Activated T-cell treated with anti-CD3 and anti-CD28 coated beads, Interleukin-2, amount 50 U/mL, for 1 hour (primary cell): ENCODE data around the gene NCAPG2.

ENCODE experiments used
- DNase-seq: peaks from one replicate; pipeline ENCODE4 v3.0.0-alpha.2; 2020

The NCAPG2 gene

GRCh38 chr7:158623241-158623640 lies 81.4 kb downstream of the NCAPG2 start:
- DNase-seq = no peak

DNA sequence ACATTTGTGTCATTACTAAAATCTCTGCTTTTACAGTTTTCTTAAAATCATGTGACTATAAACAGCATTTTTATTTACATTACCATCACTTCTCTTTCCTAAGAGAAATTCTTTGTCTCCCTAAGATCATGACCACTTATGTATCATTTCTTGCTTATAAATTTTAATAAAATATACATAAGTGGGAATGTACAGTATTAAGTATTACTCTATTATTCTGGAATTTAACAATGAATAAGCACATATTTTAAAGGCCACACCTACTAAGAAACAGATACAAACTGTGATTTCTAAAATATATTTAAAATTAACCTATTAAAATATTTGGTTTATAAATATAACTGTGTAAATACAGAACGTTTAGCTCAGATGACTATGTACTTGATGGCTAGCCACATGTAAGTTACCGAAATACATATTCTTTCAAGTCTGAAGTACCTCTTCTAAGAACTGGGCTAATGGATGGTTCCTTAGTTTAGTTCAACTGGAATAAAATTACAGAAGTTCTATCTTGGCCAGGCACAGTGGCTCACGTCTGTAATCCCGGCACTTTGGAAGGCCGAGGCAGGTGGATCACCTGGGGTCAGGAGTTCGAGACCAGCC lies 83.7 kb downstream of the NCAPG2 start:
- DNase-seq = no peak

GRCh38 chr7:158620418-158620817 lies 84.2 kb downstream of the NCAPG2 start:
- no peak for DNase-seq

DNA sequence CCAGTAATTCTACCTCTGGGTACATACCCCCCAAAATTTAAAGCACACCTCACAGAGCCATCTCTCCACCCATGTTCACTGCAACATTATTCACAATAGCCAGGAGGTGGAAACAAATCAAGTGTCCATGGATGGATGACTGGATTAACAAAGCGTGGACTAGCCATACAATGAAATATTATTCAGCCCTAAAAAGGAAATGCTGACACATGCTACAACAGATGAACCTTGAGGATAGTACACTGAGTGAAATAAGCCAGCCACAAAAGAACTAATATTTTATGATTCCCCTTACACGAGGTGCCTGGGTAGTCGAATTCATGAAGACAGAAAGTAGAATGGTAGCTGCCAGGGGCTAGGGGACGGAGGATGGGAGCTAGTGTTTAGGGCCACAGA lies 85.9 kb downstream of the NCAPG2 start:
- DNase-seq = no peak

DNA sequence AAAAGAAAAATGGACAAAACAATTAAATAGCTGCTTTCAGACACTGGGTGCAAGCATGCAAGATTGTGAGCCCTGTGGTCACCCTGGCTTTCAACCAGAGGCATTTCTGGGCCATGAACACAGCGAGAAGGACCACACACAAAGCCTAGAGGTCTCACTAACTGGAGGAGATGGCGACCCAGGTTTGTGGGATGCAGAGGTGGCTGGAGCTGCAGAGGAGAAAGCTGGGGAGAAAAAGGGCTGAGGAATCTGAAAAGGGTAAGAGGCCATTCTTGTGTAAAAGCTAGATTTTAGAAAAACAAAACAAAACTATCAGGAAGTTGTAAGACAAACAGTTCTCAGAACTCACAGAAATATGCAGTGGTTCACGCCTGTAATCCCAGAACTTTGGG lies 86.9 kb downstream of the NCAPG2 start:
- DNase-seq = no peak

DNA sequence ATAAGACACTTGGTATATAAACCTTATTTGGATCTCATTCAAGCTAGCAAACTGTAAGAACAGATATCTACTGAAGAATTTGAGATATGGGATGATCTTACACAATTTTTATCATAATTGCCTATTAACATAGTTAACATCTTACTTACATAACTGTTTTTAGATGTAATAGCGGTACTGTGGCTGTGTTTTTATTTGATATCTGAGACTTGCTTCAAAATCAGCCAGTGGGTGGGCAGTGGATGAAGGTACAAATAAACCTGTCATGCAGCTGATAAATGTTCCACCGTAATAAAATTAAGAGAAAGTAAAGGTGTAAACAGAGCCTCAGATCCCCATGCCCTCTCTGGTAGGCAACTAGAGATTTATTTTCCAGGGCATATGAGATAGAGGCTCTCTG lies 88.6 kb downstream of the NCAPG2 start:
- no peak for DNase-seq

- DNase-seq = no peak
These were observed 89.9 kb downstream of the NCAPG2 start for GRCh38 chr7:158614700-158615099.

DNA sequence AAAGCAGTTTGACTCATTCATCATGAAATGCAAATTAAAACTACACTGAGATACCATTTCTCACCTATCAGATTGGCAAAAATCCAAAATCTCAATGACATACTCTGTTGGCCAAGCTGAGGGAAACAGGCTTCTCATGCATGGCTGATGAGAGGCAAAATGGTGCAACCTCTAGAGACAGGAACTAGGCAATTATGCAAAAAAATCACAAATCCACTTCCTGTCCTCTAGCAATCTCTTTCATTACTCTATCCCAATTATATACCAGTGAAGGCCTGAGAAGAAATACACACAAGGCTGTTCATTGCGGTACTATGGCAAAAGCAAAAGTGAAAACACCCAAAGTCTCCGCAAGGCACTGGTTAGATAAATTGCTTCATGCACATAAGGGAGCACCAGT lies 91.1 kb downstream of the NCAPG2 start:
- DNase-seq = no peak

DNA sequence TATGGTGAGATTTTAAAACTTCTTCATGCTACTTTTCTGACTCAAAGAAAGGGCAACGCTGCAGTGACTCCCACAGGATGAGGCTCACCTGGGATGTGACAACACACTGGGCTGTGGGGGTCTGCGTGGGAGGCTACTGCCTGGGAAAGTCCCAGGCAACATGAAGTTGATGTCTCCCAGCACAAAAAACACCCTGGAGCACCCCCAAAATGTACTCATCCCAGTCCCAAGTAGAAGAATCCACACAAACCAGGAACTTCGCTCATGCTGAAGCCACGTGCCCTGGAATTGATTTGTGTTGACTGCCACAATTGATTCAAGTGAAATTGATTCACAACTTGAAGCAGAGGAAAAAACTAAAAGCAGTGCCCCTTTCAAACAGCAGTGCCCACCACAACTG lies 92.1 kb downstream of the NCAPG2 start:
- no peak for DNase-seq

DNA sequence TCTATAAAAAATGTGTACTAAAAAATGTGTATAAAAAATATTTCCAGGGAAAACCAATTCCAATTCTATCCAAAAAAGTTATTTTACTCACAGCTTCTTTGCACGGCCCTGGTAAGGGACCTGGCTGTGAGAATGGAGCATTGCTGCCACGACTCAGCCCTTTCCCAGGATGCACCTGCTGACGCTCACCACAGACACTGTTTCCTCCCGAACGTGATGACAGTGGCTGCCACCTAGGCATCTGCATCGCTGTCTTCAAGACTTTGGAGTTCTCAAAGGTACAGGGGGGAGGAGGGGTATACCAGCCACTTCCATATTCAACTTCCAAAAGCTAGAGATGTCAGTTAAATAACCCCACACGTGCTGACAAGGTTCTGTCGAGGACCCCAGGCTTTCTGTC lies 93.1 kb downstream of the NCAPG2 start:
- DNase-seq = no peak

DNA sequence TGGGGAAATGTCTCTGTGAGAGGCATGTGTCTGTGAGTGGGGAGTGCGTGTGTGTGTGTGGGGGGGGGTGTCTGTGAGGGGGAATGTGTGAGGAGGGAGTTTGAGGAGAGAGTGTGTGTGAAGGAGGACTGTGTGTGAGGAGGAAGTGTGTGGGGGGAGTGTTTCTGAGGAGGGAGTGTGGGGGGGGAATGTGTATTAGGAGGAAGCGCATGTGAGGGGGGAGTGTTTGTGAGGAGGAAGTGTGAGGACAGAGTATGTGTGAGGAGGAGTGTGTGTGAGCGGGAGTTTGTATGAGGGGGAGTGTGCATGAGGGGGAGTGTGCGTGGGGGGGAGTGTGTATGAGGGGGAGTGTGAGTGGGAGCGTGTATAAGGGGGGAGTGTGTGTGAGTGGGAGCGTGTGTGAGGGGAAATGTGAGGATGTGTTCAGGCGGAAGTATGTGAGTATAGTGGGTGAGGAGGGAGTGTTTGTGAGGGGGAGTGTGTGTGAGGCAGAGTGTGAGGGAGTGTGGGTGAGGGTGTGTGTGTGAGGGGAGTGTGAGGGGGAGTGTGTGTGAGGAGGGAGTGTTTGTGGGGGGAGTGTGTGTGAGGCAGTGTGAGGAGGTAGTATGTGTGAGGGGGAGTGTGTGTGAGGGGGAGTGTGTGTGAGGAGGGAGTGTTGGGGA lies 95.2 kb downstream of the NCAPG2 start:
- DNase-seq = no peak

GRCh38 chr7:158607563-158607962 lies 97.0 kb downstream of the NCAPG2 start:
- no peak for DNase-seq

GRCh38 chr7:158606671-158607424 lies 97.8 kb downstream of the NCAPG2 start:
- DNase-seq = no peak

DNA sequence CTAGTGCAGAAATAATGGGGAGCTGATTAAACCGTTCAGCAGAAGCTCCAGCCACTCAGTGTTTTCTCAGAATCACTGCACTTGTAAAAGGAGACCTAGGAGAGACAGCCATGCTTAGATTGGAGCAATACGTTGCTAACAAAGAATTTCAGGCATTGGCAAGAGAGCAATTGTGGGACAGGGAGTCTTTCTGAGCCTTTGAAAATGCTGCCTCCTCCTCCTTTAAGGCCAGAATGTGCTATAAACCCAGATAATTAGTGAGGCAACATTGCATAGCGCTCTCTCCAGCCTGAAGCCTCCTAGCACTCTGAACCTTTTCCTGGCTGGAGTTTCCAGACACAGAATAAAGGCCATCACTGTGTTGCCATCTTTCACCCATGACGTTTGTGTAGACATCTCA lies 98.5 kb downstream of the NCAPG2 start:
- DNase-seq = no peak

DNA sequence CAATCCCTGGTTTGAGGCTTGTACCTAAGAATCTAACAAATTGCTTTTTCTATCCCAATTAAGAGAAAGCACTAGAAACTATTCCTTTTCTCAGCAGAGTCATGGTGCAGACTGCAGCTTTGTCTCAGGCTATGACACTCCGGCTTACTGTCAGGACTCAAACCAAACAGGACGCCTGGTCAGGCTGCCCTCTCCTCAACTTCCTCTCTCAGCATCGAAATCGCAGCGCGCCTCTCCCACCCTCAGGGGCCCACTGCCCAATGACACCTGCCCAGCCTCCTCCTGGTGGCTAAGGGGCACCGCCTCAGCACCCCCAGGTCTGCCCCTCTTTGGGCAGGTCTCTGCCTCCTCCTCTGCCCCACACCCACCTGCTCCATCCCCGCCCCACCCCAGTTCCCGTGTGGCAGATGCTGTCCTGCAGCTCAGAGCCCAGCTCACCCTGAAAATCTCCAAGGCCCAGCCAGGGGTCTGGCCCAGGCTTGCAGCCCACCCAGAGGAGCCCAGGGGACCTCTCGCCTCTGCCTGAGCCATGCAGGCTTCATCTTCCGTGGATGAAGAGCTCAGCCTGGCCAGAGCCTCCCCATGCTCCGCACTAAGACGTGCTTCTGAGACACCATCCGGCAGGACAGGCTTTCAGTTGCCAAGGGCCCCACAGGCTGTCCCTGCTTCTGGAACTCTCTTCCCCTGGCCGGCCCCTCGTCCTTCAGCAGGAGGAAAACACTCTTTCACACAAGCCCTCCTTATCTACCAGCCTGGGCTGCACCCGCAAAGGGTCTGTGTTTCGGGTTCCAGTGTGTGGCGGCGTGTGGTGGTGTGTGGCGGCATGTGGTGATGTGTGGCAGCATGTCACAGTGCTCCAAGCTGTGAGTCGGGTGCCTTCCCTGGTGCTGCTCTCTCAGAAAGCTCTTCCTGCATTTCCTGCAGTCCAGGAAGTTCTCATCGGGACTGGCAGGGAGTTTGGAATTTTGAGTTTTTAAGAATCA lies 100.5 kb downstream of the NCAPG2 start:
- no peak for DNase-seq

DNA sequence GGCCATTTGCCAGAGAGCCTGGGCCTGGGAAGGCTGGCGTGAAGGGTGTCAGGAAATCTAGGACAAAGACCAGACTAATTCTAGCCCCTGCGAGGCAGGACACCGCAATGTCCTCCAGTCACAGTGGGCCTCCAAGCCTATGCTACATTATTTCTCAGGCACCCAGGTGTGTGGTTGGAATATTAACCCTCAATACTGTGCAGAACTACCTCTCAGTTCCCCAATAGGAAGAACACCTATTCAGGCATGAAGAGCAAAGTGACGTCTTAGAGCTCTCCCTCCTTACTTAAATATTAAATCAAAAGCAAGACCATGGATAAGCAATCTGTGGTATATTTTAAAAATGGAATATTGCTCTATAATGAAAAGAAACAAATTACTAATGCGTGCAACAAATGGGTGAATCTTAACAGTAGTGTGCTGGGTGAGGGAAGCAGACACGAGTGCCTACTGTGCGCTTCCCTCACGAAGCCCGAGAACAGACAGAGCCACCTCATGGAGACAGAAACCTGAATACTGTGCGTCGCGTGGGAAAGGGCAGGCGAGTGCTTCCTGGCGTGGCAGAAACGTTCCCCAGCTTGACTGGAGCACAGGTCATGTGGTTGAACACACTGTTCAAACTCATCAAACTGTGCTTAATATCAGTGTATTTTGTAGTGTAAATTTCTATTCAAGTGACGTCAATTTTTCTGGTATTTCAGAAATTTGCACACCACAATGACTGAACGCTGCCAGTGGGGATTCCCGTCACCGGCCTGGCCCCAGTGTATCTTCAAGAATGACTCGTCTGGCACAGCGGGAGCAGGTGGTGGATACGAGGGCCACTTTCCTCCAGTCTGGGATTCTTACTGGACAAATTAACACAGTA lies 101.5 kb downstream of the NCAPG2 start:
- no peak for DNase-seq

- DNase-seq = no peak
These were observed 102.6 kb downstream of the NCAPG2 start for GRCh38 chr7:158602041-158602440.

DNA sequence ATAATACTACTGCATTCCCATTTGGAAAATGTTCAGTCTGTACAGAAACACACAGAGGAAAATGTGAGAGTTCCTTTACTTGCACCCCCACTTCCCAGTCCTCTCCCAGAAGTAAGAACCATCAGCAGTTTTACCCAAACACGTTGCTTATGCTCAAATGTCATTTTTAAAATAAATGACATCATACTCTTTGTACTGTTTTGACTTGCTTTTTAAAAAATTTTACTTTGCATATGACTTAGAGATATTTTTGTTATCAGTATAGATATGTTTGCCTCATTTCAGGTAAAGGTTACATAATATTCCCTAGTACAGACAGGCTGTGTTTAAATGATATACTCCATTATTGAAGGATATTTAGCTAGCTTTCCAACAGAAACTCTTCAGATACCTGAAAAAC lies 103.5 kb downstream of the NCAPG2 start:
- DNase-seq = no peak

- no peak for DNase-seq
These were observed 107.9 kb downstream of the NCAPG2 start for GRCh38 chr7:158596745-158597144.

GRCh38 chr7:158596309-158596708 lies 108.3 kb downstream of the NCAPG2 start:
- DNase-seq = no peak

GRCh38 chr7:158595068-158595467 lies 109.5 kb downstream of the NCAPG2 start:
- DNase-seq = no peak

DNA sequence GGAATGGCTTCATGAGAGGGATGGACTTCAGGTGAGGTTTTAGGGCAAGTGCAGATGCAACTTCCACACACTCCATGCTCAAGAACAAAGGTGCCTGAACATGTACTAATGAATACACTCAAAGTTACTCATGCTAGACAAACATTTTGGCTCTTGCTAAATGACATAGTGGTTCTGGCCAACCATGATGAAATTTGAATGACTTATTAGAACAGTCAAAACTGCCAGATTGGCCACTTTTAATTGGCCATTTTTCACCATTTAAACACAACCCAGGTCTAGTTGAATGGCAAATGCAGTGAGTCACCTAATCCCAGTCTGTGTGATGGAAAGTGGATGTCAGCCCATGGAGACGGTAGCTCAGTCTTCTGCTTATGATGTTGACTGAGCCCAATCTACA lies 112.1 kb downstream of the NCAPG2 start:
- DNase-seq = no peak
